DOHH2 (cell line): Measurements from ENCODE around the gene MSH5.

Experiments used
- EZH2phosphoT487 ChIP-seq: fragments of 200-600 bp; sonication (generic); IDR thresholded peaks from 2 replicates; pipeline ENCODE4 v1.6.1; 2017; ENCODE audit warnings: borderline replicate concordance, mild to moderate bottlenecking, antibody characterized with exemption, low read length, moderate library complexity, mixed read lengths
- TF ChIP-seq, protein P1 (sequence below): fragments of 200-600 bp; sonication (generic); IDR thresholded peaks from one replicate; pipeline ENCODE4 v1.5.1; 2014; ENCODE audit warnings: antibody characterized with exemption, mild to moderate bottlenecking, low read depth, low read length; ENCODE audit not compliant: poor library complexity, severe bottlenecking

DNA sequence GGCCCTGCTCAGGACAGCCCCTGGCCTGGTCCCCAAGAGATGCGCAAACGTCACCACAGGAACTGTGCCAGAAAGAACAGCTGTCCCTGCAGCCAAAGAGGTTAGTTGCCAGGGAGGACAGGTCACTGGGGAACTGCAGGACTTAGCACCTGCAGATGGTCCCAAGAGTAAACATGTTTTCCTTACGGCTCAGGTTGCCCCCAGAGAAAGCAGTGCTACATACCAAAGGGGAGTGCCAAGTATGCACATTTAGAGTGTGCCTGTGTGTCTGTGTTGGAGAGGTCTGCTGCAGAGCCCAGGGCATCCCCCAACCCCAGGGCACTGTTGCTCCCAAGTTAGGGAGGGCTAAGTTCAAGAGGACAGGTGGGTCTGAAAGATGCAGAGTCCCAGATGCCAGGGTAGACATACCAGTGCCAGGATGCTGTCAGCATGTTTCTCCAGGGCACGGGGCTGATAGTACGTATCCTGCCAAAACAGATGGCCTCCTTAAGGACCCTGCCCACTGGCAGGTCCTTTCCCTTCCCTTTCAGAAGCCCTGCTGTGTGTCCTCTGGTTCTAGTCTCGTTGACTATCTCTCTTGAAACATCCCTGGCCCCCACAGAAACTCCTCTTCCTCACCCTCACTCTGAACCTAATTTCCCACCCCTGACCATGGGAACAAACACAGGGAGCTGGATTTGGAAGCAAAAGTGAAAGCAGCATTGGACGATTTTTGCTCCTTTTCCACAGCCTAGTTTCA, 38.0 kb upstream of the MSH5 start:
- TF ChIP-seq, protein P1, sequence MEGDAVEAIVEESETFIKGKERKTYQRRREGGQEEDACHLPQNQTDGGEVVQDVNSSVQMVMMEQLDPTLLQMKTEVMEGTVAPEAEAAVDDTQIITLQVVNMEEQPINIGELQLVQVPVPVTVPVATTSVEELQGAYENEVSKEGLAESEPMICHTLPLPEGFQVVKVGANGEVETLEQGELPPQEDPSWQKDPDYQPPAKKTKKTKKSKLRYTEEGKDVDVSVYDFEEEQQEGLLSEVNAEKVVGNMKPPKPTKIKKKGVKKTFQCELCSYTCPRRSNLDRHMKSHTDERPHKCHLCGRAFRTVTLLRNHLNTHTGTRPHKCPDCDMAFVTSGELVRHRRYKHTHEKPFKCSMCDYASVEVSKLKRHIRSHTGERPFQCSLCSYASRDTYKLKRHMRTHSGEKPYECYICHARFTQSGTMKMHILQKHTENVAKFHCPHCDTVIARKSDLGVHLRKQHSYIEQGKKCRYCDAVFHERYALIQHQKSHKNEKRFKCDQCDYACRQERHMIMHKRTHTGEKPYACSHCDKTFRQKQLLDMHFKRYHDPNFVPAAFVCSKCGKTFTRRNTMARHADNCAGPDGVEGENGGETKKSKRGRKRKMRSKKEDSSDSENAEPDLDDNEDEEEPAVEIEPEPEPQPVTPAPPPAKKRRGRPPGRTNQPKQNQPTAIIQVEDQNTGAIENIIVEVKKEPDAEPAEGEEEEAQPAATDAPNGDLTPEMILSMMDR, result no peak
- no peak for TF ChIP-seq EZH2phosphoT487
